Measurements from ENCODE around the gene PACS2. TPM values are rescaled to one million over a fixed set of nuclear protein-coding genes. Genes with fewer than 3 reads are reported as not detected.

The PACS2 gene
- total RNA-seq, 1 donor from 2014 or later: 48.0 TPM

- CTCF ChIA-PET: interaction anchor here (0.6 kb wide), 1 partner anchor 212 kb away, joined by 3 read pairs; no protein-coding TSS in a partner anchor
- Mint-ChIP-seq H3K36me3 (ENCODE audit: low read depth) (no peaks in the 10 kb centered on the region), H3K9me3 (no peaks in the 10 kb centered on the region), H3K4me1 (peaks cover 10% of the 10 kb centered on the region), H3K27ac (no peak overlapping the region), H3K27me3 (no peaks in the 10 kb centered on the region), H3K4me3 (peak overlapping the region; percentile 86)
- ATAC-seq (ENCODE audit: low read depth) (no peak), DNase-seq (no peak)
- intact Hi-C loops (cut with micrococcal nuclease): loop anchor here (1.0 kb wide), 1 partner anchor 135 kb away; the partner anchor contains the start of gene NUDT14
- POLR2A ChIA-PET: interaction anchor here (3.6 kb wide), 1 partner anchor 16 kb away, joined by 57 read pairs; the partner anchor contains the start of gene BRF1
- no peak for TF ChIP-seq CTCF (IDR thresholded peaks at IDR 0.05)
These were observed 1.5 kb downstream of the PACS2 start for GRCh38 chr14:105315941-105316576.

- Mint-ChIP-seq H3K36me3 (ENCODE audit: low read depth) (no peaks in the 10 kb centered on the region), H3K4me1 (peaks cover 10% of the 10 kb centered on the region), H3K27me3 (no peaks in the 10 kb centered on the region), H3K9me3 (no peaks in the 10 kb centered on the region), H3K4me3 (peak overlapping the region; percentile 35), H3K27ac (no peak overlapping the region)
- ATAC-seq (ENCODE audit: low read depth) (no peak), DNase-seq (no peak)
- no peak for TF ChIP-seq CTCF (IDR thresholded peaks at IDR 0.05)
- intact Hi-C loops (cut with micrococcal nuclease): no loop called here
- ChIA-PET POLR2A (no interaction called here), CTCF (interaction anchor here (0.6 kb wide), 1 partner anchor 212 kb away, joined by 3 read pairs; no protein-coding TSS in a partner anchor)
These were observed 2.0 kb downstream of the PACS2 start for GRCh38 chr14:105316577-105316941.

GRCh38 chr14:105316968-105317510 is 2.5 kb downstream of the PACS2 start:
- ATAC-seq (ENCODE audit: low read depth) (no peak), DNase-seq (no peak)
- no peaks in the 10 kb centered on the region for H3K27me3 Mint-ChIP-seq
- no peak overlapping the region for H3K27ac Mint-ChIP-seq
- H3K4me1 Mint-ChIP-seq: peaks cover 10% of the 10 kb centered on the region
- TF ChIP-seq CTCF (IDR thresholded peaks at IDR 0.05): no peak
- H3K9me3 Mint-ChIP-seq: no peaks in the 10 kb centered on the region
- CTCF ChIA-PET: interaction anchor here (0.6 kb wide), 1 partner anchor 211 kb away, joined by 3 read pairs; no protein-coding TSS in a partner anchor
- POLR2A ChIA-PET: no interaction called here
- no peaks in the 10 kb centered on the region for H3K36me3 Mint-ChIP-seq (ENCODE audit: low read depth)
- H3K4me3 Mint-ChIP-seq: peak overlapping the region; percentile 35
- intact Hi-C loops (cut with micrococcal nuclease): no loop called here

GRCh38 chr14:105317546-105317945 is 3.0 kb downstream of the PACS2 start:
- H3K27ac Mint-ChIP-seq: no peak overlapping the region
- DNase-seq: no peak
- H3K27me3 Mint-ChIP-seq: no peaks in the 10 kb centered on the region
- no peaks in the 10 kb centered on the region for H3K9me3 Mint-ChIP-seq
- H3K4me3 Mint-ChIP-seq: no peak overlapping the region
- POLR2A ChIA-PET: no interaction called here
- no peak for TF ChIP-seq CTCF (IDR thresholded peaks at IDR 0.05)
- intact Hi-C loops (cut with micrococcal nuclease): no loop called here
- H3K36me3 Mint-ChIP-seq (ENCODE audit: low read depth): no peaks in the 10 kb centered on the region
- peaks cover 10% of the 10 kb centered on the region for H3K4me1 Mint-ChIP-seq
- ATAC-seq (ENCODE audit: low read depth): no peak
- CTCF ChIA-PET: no interaction called here

- CTCF ChIA-PET: no interaction called here
- ATAC-seq (ENCODE audit: low read depth): no peak
These were observed 8.4 kb downstream of the PACS2 start for GRCh38 chr14:105322791-105323556.

More at GRCh38 chr14:105322791-105323556, 8.4 kb downstream of the PACS2 start:
- H3K36me3 Mint-ChIP-seq (ENCODE audit: low read depth): no peaks in the 10 kb centered on the region
- no peak overlapping the region for H3K4me3 Mint-ChIP-seq
- intact Hi-C loops (cut with micrococcal nuclease): no loop called here
- POLR2A ChIA-PET: no interaction called here
- no peaks in the 10 kb centered on the region for H3K9me3 Mint-ChIP-seq
- no peaks in the 10 kb centered on the region for H3K27me3 Mint-ChIP-seq
- no peak for TF ChIP-seq CTCF (IDR thresholded peaks at IDR 0.05)
- H3K27ac Mint-ChIP-seq: no peak overlapping the region
- DNase-seq: no peak
- H3K4me1 Mint-ChIP-seq: no peaks in the 10 kb centered on the region

Measured in activated B cell treated with CpG ODN at 0.5 μM for 24 hours (primary cell).